NOMO-1 treated with dmso at 0.1 percent for 144 hours (cell line): ENCODE results near the gene IFI6.

Experiments used
- DNase-seq: peaks from one replicate; lab custom pipeline; 2025; ENCODE audit not compliant: unreplicated experiment; lab: John Stamatoyannopoulos, UW

Gene IFI6

GRCh38 chr1:27672750-27673112, 739 bp upstream of the IFI6 start:
- DNase-seq, result no peak

- DNase-seq, result no peak
These were observed 2.1 kb downstream of the IFI6 start for GRCh38 chr1:27669876-27670275.

GRCh38 chr1:27668808-27669723, 2.9 kb downstream of the IFI6 start:
- no peak for DNase-seq

GRCh38 chr1:27668121-27668807, 3.7 kb downstream of the IFI6 start:
- no peak for DNase-seq

- no peak for DNase-seq
These were observed 5.2 kb downstream of the IFI6 start for GRCh38 chr1:27666791-27667254.

- DNase-seq, result no peak
These were observed 5.7 kb downstream of the IFI6 start for GRCh38 chr1:27666294-27666693.

- no peak for DNase-seq
These were observed 6.9 kb downstream of the IFI6 start for GRCh38 chr1:27665016-27665651.

- no peak for DNase-seq
These were observed 7.7 kb downstream of the IFI6 start for GRCh38 chr1:27664291-27664690.

- peak; percentile 75 for DNase-seq
These were observed 9.1 kb downstream of the IFI6 start for GRCh38 chr1:27662707-27663393.

- no peak for DNase-seq
These were observed 9.7 kb downstream of the IFI6 start for GRCh38 chr1:27662261-27662660.

GRCh38 chr1:27661412-27662075, 10.4 kb downstream of the IFI6 start:
- DNase-seq, result no peak

GRCh38 chr1:27660300-27660835, 11.6 kb downstream of the IFI6 start:
- DNase-seq, result no peak

- peak; percentile 66 for DNase-seq
These were observed 12.3 kb downstream of the IFI6 start for GRCh38 chr1:27659497-27660299.

GRCh38 chr1:27658951-27659496, 13.0 kb downstream of the IFI6 start:
- DNase-seq, result no peak

- DNase-seq, result no peak
These were observed 15.7 kb downstream of the IFI6 start for GRCh38 chr1:27656157-27656893.

- no peak for DNase-seq
These were observed 16.6 kb downstream of the IFI6 start for GRCh38 chr1:27655151-27655937.

GRCh38 chr1:27652111-27652864, 19.7 kb downstream of the IFI6 start:
- DNase-seq, result no peak
